Amniotic epithelial cell (primary cell): ENCODE results near the gene BAHD1.
A peak's percentile ranks its signal among the peaks of the same experiment; 100 is the strongest.
"Not testable (repeated sequence)": the region's sequence is repeated elsewhere in the genome, so short reads cannot be mapped to it uniquely, and the experiment has no call there.

Experiments used
- DNase-seq: peaks from one replicate; pipeline ENCODE4 v3.0.0-alpha.2; 2010; ENCODE audit warnings: low read depth

BAHD1 gene

GRCh38 chr15:40445421-40445922 lies 4.7 kb downstream of the BAHD1 start:
- DNase-seq = peak; percentile 50

GRCh38 chr15:40446144-40446543 lies 5.4 kb downstream of the BAHD1 start:
- DNase-seq = no peak

- DNase-seq = no peak
Observed at GRCh38 chr15:40448354-40448753, 7.6 kb downstream of the BAHD1 start.

GRCh38 chr15:40449275-40449674 lies 8.5 kb downstream of the BAHD1 start:
- DNase-seq = peak; percentile 63

- DNase-seq = no peak
Observed at GRCh38 chr15:40450047-40450446, 9.3 kb downstream of the BAHD1 start.

GRCh38 chr15:40451527-40452158 lies 10.9 kb downstream of the BAHD1 start:
- DNase-seq = no peak

GRCh38 chr15:40452296-40453090 lies 11.7 kb downstream of the BAHD1 start:
- no peak for DNase-seq

GRCh38 chr15:40453941-40454340 lies 13.2 kb downstream of the BAHD1 start:
- not testable (repeated sequence) for DNase-seq

- DNase-seq = peak; percentile 40
Observed at GRCh38 chr15:40454904-40455391, 14.2 kb downstream of the BAHD1 start.

GRCh38 chr15:40456299-40456712 lies 15.6 kb downstream of the BAHD1 start:
- no peak for DNase-seq

GRCh38 chr15:40456738-40457137 lies 16.0 kb downstream of the BAHD1 start:
- DNase-seq = no peak

GRCh38 chr15:40458495-40459371 lies 18.0 kb downstream of the BAHD1 start:
- DNase-seq = no peak

GRCh38 chr15:40459391-40460015 lies 18.8 kb downstream of the BAHD1 start:
- no peak for DNase-seq

- DNase-seq = no peak
Observed at GRCh38 chr15:40460404-40460803, 19.7 kb downstream of the BAHD1 start.

- no peak for DNase-seq
Observed at GRCh38 chr15:40461958-40462357, 21.2 kb downstream of the BAHD1 start.

- no peak for DNase-seq
Observed at GRCh38 chr15:40463279-40463678, 22.5 kb downstream of the BAHD1 start.

GRCh38 chr15:40463886-40464545 lies 23.3 kb downstream of the BAHD1 start:
- no peak for DNase-seq

GRCh38 chr15:40464595-40465185 lies 23.9 kb downstream of the BAHD1 start:
- no peak for DNase-seq

GRCh38 chr15:40465939-40466338 lies 25.2 kb downstream of the BAHD1 start:
- no peak for DNase-seq

GRCh38 chr15:40466426-40467260 lies 25.9 kb downstream of the BAHD1 start:
- no peak for DNase-seq
